Keratinocyte (primary cell): Measurements from ENCODE around the gene LRRC10B. TPM values are rescaled to one million over a fixed set of nuclear protein-coding genes. Genes with fewer than 3 reads are reported as not detected.

Source experiments
- DNase-seq: peaks from one replicate; pipeline ENCODE4 v3.0.0-alpha.2; 2011; ENCODE audit warnings: low read depth, missing footprints, low spot score
- FAIRE-seq: peaks from 2 replicates; lab custom pipeline; 2011; peaks lifted over from hg19 to GRCh38; lab: Jason Lieb, UNC
- H2AFZ ChIP-seq: 2 replicates; pipeline ENCODE4 v1.6.0; 2012; ENCODE audit warnings: low read length, control low read depth, inconsistent platforms; ENCODE audit not compliant: control insufficient read depth
- H3K27ac ChIP-seq: 2 replicates; pipeline ENCODE4 v1.5.1; 2011; ENCODE audit warnings: low read length; ENCODE audit not compliant: control insufficient read depth, insufficient read depth
- H3K27me3 ChIP-seq: 3 replicates; pipeline ENCODE4 v1.6.0; 2011; ENCODE audit warnings: low read length; ENCODE audit not compliant: control insufficient read depth, insufficient read depth; ENCODE audit errors: extremely low read depth
- H3K36me3 ChIP-seq, 2 experiments: 2 replicates in 1 of 2; 3 replicates in 1 of 2; pipeline ENCODE4 v1.5.1; 2011; ENCODE audit warnings: low read length in 2 of 2, mild to moderate bottlenecking in 1 of 2; ENCODE audit not compliant: control insufficient read depth in 2 of 2, insufficient read depth in 2 of 2; ENCODE audit errors: extremely low read depth in 1 of 2
- H3K4me1 ChIP-seq: 3 replicates; pipeline ENCODE4 v1.5.1; 2011; ENCODE audit warnings: low read length; ENCODE audit not compliant: control insufficient read depth, insufficient read depth; ENCODE audit errors: extremely low read depth
- H3K4me2 ChIP-seq: 3 replicates; pipeline ENCODE4 v1.6.0; 2011; ENCODE audit warnings: low read depth, low read length; ENCODE audit not compliant: control insufficient read depth, insufficient read depth; ENCODE audit errors: extremely low read depth
- H3K4me3 ChIP-seq, 3 experiments: fragments of 200-600 bp in 1 of 3; sonication (generic) in 1 of 3; 2 replicates in 2 of 3; 3 replicates in 1 of 3; pipeline ENCODE4 v1.5.1; 2011 to 2016; ENCODE audit warnings: low read length in 3 of 3, mild to moderate bottlenecking in 3 of 3, control low read depth in 2 of 3, inconsistent platforms in 1 of 3, low read depth in 1 of 3, mixed read lengths in 1 of 3, mixed run types in 1 of 3, moderate library complexity in 1 of 3; ENCODE audit not compliant: control insufficient read depth in 2 of 3, insufficient read depth in 2 of 3; ENCODE audit errors: extremely low read depth in 1 of 3
- H3K79me2 ChIP-seq: 2 replicates; pipeline ENCODE4 v1.6.0; 2012; ENCODE audit warnings: low read length; ENCODE audit not compliant: control insufficient read depth, insufficient read depth
- H3K9ac ChIP-seq: 3 replicates; pipeline ENCODE4 v1.6.0; 2011; ENCODE audit warnings: low read length; ENCODE audit not compliant: control insufficient read depth, insufficient read depth; ENCODE audit errors: extremely low read depth
- H3K9me1 ChIP-seq: 3 replicates; pipeline ENCODE4 v1.6.0; 2011; ENCODE audit warnings: low read length; ENCODE audit not compliant: control insufficient read depth, insufficient read depth; ENCODE audit errors: extremely low read depth
- H3K9me3 ChIP-seq: 2 replicates; pipeline ENCODE4 v1.5.1; 2012; ENCODE audit warnings: low read depth, low read length; ENCODE audit not compliant: control insufficient read depth
- H4K20me1 ChIP-seq: 3 replicates; pipeline ENCODE4 v1.6.0; 2011; ENCODE audit warnings: low read length; ENCODE audit not compliant: control insufficient read depth, insufficient read depth; ENCODE audit errors: extremely low read depth
- CTCF ChIP-seq, 3 experiments: IDR thresholded peaks in 1 of 3; conservative IDR thresholded peaks in 1 of 3; optimal IDR thresholded peaks in 1 of 3; 2 replicates in 2 of 3; 3 replicates in 1 of 3; pipeline versions ENCODE3 to v1.5.1; 2011; ENCODE audit warnings: low read length in 3 of 3, mild to moderate bottlenecking in 3 of 3, moderate library complexity in 2 of 3, control low read depth in 1 of 3, inconsistent platforms in 1 of 3; ENCODE audit not compliant: insufficient read depth in 2 of 3; ENCODE audit errors: extremely low read depth in 1 of 3
- EZH2 ChIP-seq: IDR thresholded peaks from one replicate; pipeline ENCODE4 v1.6.1; 2012; ENCODE audit warnings: inconsistent platforms, mild to moderate bottlenecking, low read length, moderate library complexity
- dilution Hi-C: fragments of 300-500 bp; cut with MboI; formaldehyde crosslinking; loops from one replicate; pipeline ENCODE4 v1.7.0; 2020; ENCODE audit warnings: low sequenced_read_pairs; ENCODE audit not compliant: extremely low pct_ligation_motif_present
- polyA plus RNA-seq, 5 experiments: library from polyadenylated mRNA; depleted of rRNA in 3 of 5; stranded (reverse) in 3 of 5; stranded (forward) in 1 of 5; unstranded in 1 of 5; fragments of >200 nt; gene quantifications; 1 replicate in 1 of 5; 2 replicates in 3 of 5; 3 replicates in 1 of 5; pipeline versions ENCODE4 v1.2.1 to v1.2.3, GENCODE V29; 2011 to 2012; ENCODE audit warnings: missing spikeins in 2 of 5, low read depth in 1 of 5, low replicate concordance in 1 of 5

The LRRC10B gene
- polyA plus RNA-seq, 1 donor (not counting 4 experiments of a cell fraction or from before 2014, with no cell fraction given) = not detected

- Histone ChIP-seq H3K9me1 (no peaks in the 10 kb centered on the region), H3K9me3 (no peaks in the 10 kb centered on the region), H3K9ac (no peak overlapping the region), H3K27ac (no peak overlapping the region), H3K27me3 (peaks cover 12% of the 10 kb centered on the region), H3K79me2 (no peaks in the 10 kb centered on the region), H3K36me3 (no peaks in the 10 kb centered on the region), H2AFZ (no peak overlapping the region), H3K4me1 (peaks cover 4% of the 10 kb centered on the region), H3K4me3 (no peak overlapping the region), H3K4me2 (no peak overlapping the region), H4K20me1 (no peaks in the 10 kb centered on the region)
- DNase-seq (no peak), FAIRE-seq (no peak)
- dilution Hi-C loops = no loop called here
- no peak for TF ChIP-seq CTCF (optimal IDR thresholded peaks at IDR 0.05 in 1 of 3, IDR thresholded peaks at IDR 0.05 in 1 of 3, conservative IDR thresholded peaks at IDR 0.05 in 1 of 3; ENCODE audit: extremely low read depth in 1 of 3, insufficient read depth in 2 of 3, low read length in 3 of 3)
- no peak for TF ChIP-seq EZH2
Observed at GRCh38 chr11:61480261-61480993, 28.1 kb upstream of the LRRC10B start.

DNA sequence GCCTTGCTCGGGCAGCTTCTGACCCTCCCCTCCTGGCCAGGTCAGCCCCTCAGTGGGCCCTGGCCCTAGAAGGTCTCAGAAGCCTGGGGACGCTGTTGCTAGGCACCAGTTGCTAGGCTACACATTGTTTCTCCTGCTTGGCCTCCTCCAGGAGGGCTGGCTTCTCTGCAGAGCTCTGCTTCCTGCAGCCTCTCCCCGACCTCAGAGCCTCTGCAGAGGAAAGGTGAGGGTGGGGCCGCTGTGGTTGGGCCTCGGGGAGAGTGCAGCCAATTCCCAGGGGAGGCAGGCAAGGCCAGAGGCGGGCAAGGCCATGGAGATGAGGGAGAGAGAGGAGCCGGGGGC lies 27.6 kb upstream of the LRRC10B start:
- FAIRE-seq = no peak
- no peak overlapping the region for H3K27ac ChIP-seq
- H3K4me1 ChIP-seq = peaks cover 4% of the 10 kb centered on the region
- no peak overlapping the region for H3K4me3 ChIP-seq
- no peaks in the 10 kb centered on the region for H3K9me3 ChIP-seq
- no peaks in the 10 kb centered on the region for H4K20me1 ChIP-seq
- H3K9ac ChIP-seq = no peak overlapping the region
- H3K4me2 ChIP-seq = no peak overlapping the region
- dilution Hi-C loops = no loop called here
- peaks cover 12% of the 10 kb centered on the region for H3K27me3 ChIP-seq
- no peak for TF ChIP-seq EZH2
- no peak for TF ChIP-seq CTCF (optimal IDR thresholded peaks at IDR 0.05 in 1 of 3, IDR thresholded peaks at IDR 0.05 in 1 of 3, conservative IDR thresholded peaks at IDR 0.05 in 1 of 3; ENCODE audit: extremely low read depth in 1 of 3, insufficient read depth in 2 of 3, low read length in 3 of 3)
- H2AFZ ChIP-seq = no peak overlapping the region
- H3K9me1 ChIP-seq = no peaks in the 10 kb centered on the region
- no peaks in the 10 kb centered on the region for H3K79me2 ChIP-seq
- DNase-seq = no peak
- no peaks in the 10 kb centered on the region for H3K36me3 ChIP-seq
